PFSK-1 (cell line): ENCODE measurements around the gene CDK1.

Experiments used
- FOXP2 ChIP-seq: optimal IDR thresholded peaks from 2 replicates; pipeline ENCODE3; 2011; ENCODE audit warnings: borderline replicate concordance, control low read depth, inconsistent platforms; ENCODE audit not compliant: insufficient read depth; ENCODE audit errors: extremely low read length, extremely low read depth
- POLR2AphosphoS5 ChIP-seq: IDR thresholded peaks from 2 replicates; pipeline ENCODE4 v1.6.1; 2012; ENCODE audit warnings: low read depth, mild to moderate bottlenecking, control low read depth, low read length, moderate library complexity
- SIN3A ChIP-seq: IDR thresholded peaks from 2 replicates; pipeline ENCODE4 v1.6.1; 2012; ENCODE audit warnings: mild to moderate bottlenecking, low read length, moderate library complexity, borderline replicate concordance; ENCODE audit not compliant: insufficient read depth
- TAF1 ChIP-seq: IDR thresholded peaks from 2 replicates; pipeline ENCODE4 v1.6.1; 2012; ENCODE audit warnings: low read length, control low read depth, borderline replicate concordance; ENCODE audit not compliant: insufficient read depth
- TF ChIP-seq, protein P1 (sequence below), 2 experiments: IDR thresholded peaks; 2 replicates each; pipeline versions ENCODE4 v1.6.1 to v1.8.0; 2011 to 2012; ENCODE audit warnings: low read depth in 2 of 2, low read length in 2 of 2, control low read depth in 1 of 2, inconsistent platforms in 1 of 2, mild to moderate bottlenecking in 1 of 2, moderate library complexity in 1 of 2; ENCODE audit not compliant: insufficient read depth in 1 of 2

The CDK1 gene

GRCh38 chr10:60753817-60754216, 24.5 kb upstream of the CDK1 start:
- TF ChIP-seq SIN3A, result no peak
- TF ChIP-seq, protein P1, sequence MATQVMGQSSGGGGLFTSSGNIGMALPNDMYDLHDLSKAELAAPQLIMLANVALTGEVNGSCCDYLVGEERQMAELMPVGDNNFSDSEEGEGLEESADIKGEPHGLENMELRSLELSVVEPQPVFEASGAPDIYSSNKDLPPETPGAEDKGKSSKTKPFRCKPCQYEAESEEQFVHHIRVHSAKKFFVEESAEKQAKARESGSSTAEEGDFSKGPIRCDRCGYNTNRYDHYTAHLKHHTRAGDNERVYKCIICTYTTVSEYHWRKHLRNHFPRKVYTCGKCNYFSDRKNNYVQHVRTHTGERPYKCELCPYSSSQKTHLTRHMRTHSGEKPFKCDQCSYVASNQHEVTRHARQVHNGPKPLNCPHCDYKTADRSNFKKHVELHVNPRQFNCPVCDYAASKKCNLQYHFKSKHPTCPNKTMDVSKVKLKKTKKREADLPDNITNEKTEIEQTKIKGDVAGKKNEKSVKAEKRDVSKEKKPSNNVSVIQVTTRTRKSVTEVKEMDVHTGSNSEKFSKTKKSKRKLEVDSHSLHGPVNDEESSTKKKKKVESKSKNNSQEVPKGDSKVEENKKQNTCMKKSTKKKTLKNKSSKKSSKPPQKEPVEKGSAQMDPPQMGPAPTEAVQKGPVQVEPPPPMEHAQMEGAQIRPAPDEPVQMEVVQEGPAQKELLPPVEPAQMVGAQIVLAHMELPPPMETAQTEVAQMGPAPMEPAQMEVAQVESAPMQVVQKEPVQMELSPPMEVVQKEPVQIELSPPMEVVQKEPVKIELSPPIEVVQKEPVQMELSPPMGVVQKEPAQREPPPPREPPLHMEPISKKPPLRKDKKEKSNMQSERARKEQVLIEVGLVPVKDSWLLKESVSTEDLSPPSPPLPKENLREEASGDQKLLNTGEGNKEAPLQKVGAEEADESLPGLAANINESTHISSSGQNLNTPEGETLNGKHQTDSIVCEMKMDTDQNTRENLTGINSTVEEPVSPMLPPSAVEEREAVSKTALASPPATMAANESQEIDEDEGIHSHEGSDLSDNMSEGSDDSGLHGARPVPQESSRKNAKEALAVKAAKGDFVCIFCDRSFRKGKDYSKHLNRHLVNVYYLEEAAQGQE (IDR thresholded peaks at IDR 0.05; ENCODE audit: insufficient read depth in 1 of 2, low read depth in 2 of 2, low read length in 2 of 2), result no peak
- TF ChIP-seq POLR2AphosphoS5, result no peak
- no peak for TF ChIP-seq FOXP2
- TF ChIP-seq TAF1, result no peak

- TF ChIP-seq, protein P1 (IDR thresholded peaks at IDR 0.05; ENCODE audit: insufficient read depth in 1 of 2, low read depth in 2 of 2, low read length in 2 of 2), result no peak
- TF ChIP-seq POLR2AphosphoS5, result no peak
- TF ChIP-seq TAF1, result no peak
- TF ChIP-seq FOXP2, result no peak
- no peak for TF ChIP-seq SIN3A
Observed at GRCh38 chr10:60757420-60757895, 20.8 kb upstream of the CDK1 start.

- TF ChIP-seq SIN3A, result no peak
- no peak for TF ChIP-seq POLR2AphosphoS5
- TF ChIP-seq FOXP2, result no peak
- TF ChIP-seq, protein P1 (IDR thresholded peaks at IDR 0.05; ENCODE audit: insufficient read depth in 1 of 2, low read depth in 2 of 2, low read length in 2 of 2), result no peak
- TF ChIP-seq TAF1, result no peak
Observed at GRCh38 chr10:60759181-60759580, 19.1 kb upstream of the CDK1 start.

DNA sequence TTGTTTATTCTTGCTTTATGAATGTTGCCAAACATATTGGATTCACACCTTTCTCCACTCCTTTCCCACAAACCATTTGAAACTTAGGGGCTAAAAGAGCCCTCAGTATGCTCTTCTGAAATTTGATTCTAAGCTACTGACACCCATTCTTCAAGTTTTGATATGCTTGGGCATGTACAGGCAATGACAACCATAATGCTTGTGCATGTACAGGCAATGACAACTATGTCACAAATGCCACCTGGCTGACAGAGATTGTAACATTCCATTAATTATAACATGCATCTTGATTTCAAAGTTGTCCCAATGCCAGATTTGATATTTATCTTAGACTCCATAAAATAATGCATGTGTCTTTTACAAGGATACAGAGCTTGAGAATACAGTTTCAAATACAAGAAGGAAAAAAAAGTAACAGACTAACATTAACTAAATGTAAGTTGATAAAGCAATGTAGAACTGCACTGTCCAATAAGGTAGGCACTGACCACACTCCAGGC, 17.5 kb upstream of the CDK1 start:
- TF ChIP-seq TAF1, result no peak
- TF ChIP-seq, protein P1 (IDR thresholded peaks at IDR 0.05; ENCODE audit: insufficient read depth in 1 of 2, low read depth in 2 of 2, low read length in 2 of 2), result no peak
- no peak for TF ChIP-seq POLR2AphosphoS5
- no peak for TF ChIP-seq FOXP2
- no peak for TF ChIP-seq SIN3A
